ENCODE measurements around the gene SPOCK2. TPM values are rescaled to one million over a fixed set of nuclear protein-coding genes. Genes with fewer than 3 reads are reported as not detected.

The SPOCK2 gene
- total and polyA plus RNA-seq, 2 of the 4 experiments (the other 2 are of a cell fraction) = 0.02 TPM; not detected in 1

DNA sequence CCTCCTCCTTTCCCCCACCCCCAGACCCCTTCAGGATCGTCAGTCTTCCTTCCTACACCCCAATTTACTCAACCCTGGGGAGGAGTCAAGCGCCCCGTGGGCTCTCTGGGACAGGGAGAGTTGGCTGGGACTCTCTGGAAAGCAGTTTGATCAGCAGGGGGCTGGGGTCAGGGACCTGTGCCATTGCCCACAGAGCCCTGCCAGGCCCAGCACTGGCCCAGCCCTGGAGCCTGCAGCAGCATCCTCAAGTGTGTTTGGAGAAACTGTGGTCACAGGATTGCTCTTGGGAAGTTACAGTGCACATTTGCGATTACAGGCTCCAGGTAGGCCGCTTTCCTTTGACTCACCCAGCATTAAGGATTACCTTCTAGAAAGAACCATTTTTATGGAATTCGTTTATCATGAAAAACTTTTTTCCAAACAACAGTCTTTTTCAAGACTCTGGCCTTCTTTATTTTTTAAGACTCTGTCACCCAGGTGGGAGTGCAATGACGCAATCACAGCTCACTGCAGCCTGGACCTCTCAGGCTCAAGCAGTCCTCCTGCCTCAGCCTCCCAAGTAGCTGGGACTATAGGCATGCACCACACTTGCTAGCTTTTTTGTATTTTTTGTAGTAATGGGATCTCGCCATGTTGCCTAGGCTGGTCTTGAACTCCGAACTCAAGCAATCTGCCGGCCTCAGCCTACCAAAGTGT, 73.4 kb downstream of the SPOCK2 start:
- TF ChIP-seq FOS (IDR thresholded peaks at IDR 0.05; ENCODE audit: low read depth, low read length) = no peak
- peak; percentile 64 for TF ChIP-seq CEBPB (IDR thresholded peaks at IDR 0.05; ENCODE audit: low read depth, low read length)
- Histone ChIP-seq H3K23ac (ENCODE audit: low read depth, low read length) (no peak overlapping the region), H2AFZ (replicated peaks; ENCODE audit: low read length, poor library complexity) (no peak overlapping the region), H3K14ac (replicated peaks; ENCODE audit: low read depth, low read length) (no peak overlapping the region), H4K8ac (ENCODE audit: low read depth in 2 of 2, low read length in 2 of 2) (no peak overlapping the region), H4K91ac (ENCODE audit: insufficient read depth, low read depth, low read length) (no peak overlapping the region), H3K4me3 (ENCODE audit: insufficient read depth, low read depth, low read length) (no peak overlapping the region), H2BK120ac (ENCODE audit: low read depth, low read length) (no peak overlapping the region), H3K9me3 (ENCODE audit: control insufficient read depth, insufficient read depth, low read length) (no peaks in the 10 kb centered on the region), H3K4ac (ENCODE audit: low read depth, low read length) (no peak overlapping the region), H2BK20ac (ENCODE audit: low read depth, low read length) (no peak overlapping the region), H2BK15ac (ENCODE audit: low read depth, low read length) (no peak overlapping the region), H3K4me1 (ENCODE audit: control insufficient read depth, insufficient read depth, low read length) (peaks cover 17% of the 10 kb centered on the region), H3K4me2 (ENCODE audit: low read depth, low read length) (no peak overlapping the region), H3K18ac (ENCODE audit: low read depth, low read length) (no peak overlapping the region), H4K5ac (ENCODE audit: low read depth, low read length) (no peak overlapping the region), H2BK5ac (ENCODE audit: low read depth, low read length, poor library complexity, severe bottlenecking) (no peak overlapping the region), H3K9ac (ENCODE audit: low read depth, low read length) (no peak overlapping the region), H2AK5ac (ENCODE audit: low read depth, low read length) (no peak overlapping the region), H4K20me1 (ENCODE audit: insufficient read depth, low read length) (peaks cover 10% of the 10 kb centered on the region; the same call in 1 of the 2 replicates), H3K27me3 (ENCODE audit: control insufficient read depth, insufficient read depth, low read length) (no peaks in the 10 kb centered on the region; the same call in 1 of the 2 replicates), H3K79me1 (ENCODE audit: low read depth in 1 of 2, low read length in 2 of 2) (peaks cover 7 to 14% of the 10 kb centered on the region in 2 experiments), H3K9me1 (ENCODE audit: insufficient read depth, low read length) (peaks cover 26% of the 10 kb centered on the region), H3K27ac (ENCODE audit: insufficient read depth, low read length) (no peak overlapping the region), H2AK9ac (replicated peaks; ENCODE audit: low read depth, low read length, poor library complexity) (no peak overlapping the region), H3K36me3 (ENCODE audit: control insufficient read depth, insufficient read depth, low read length) (no peaks in the 10 kb centered on the region), H3K56ac (ENCODE audit: extremely low read depth, insufficient read depth, low read length) (no peak overlapping the region)
- ChIA-PET CTCF (interaction anchor here (0.6 kb wide), 1 partner anchor 11 kb away, joined by 6 read pairs; no protein-coding TSS in a partner anchor), POLR2A (ENCODE audit: unreplicated experiment) (no interaction called here)
- DNase-seq (no peak), ATAC-seq (ENCODE audit: low read depth) (no peak)
- intact Hi-C loops (cut with micrococcal nuclease) = no loop called here
- dilution Hi-C loops (cut with HindIII; ENCODE audit: low sequenced_read_pairs, unreplicated experiment) = no loop called here
- in situ Hi-C loops (cut with MboI; ENCODE audit: low sequenced_read_pairs) = no loop called here
- BruUV-seq (replicated peaks) = no TSS peak
- no CpG with 5 or more reads among the region's 10 CpGs for WGBS, 2 experiments (ENCODE audit: extremely low coverage in 2 of 2, insufficient read length in 1 of 2)
